Measurements from ENCODE around the gene AIG1.

AIG1 gene

GRCh38 chr6:143372199-143372882 lies 311.7 kb downstream of the AIG1 start:
- TF ChIP-seq GATA2 (IDR thresholded peaks at IDR 0.05; ENCODE audit: low read depth, low read length) (0 out of 2 replicates have a peak, but pooled peaks have one; percentile 14), GATA3 (IDR thresholded peaks at IDR 0.05; ENCODE audit: low read depth, low read length) (no peak)

GRCh38 chr6:143374014-143374413 lies 313.3 kb downstream of the AIG1 start:
- TF ChIP-seq GATA2 (IDR thresholded peaks at IDR 0.05; ENCODE audit: low read depth, low read length) (no peak), GATA3 (IDR thresholded peaks at IDR 0.05; ENCODE audit: low read depth, low read length) (no peak)

- no peak for TF ChIP-seq GATA3 (IDR thresholded peaks at IDR 0.05; ENCODE audit: low read depth, low read length)
- TF ChIP-seq GATA2 (IDR thresholded peaks at IDR 0.05; ENCODE audit: low read depth, low read length), result no peak
These were observed 314.4 kb downstream of the AIG1 start for GRCh38 chr6:143375022-143375585.

GRCh38 chr6:143376375-143376774 lies 315.7 kb downstream of the AIG1 start:
- TF ChIP-seq GATA3 (IDR thresholded peaks at IDR 0.05; ENCODE audit: low read depth, low read length) (no peak), GATA2 (IDR thresholded peaks at IDR 0.05; ENCODE audit: low read depth, low read length) (no peak)

GRCh38 chr6:143376861-143377260 lies 316.2 kb downstream of the AIG1 start:
- TF ChIP-seq GATA2 (IDR thresholded peaks at IDR 0.05; ENCODE audit: low read depth, low read length), result no peak
- TF ChIP-seq GATA3 (IDR thresholded peaks at IDR 0.05; ENCODE audit: low read depth, low read length), result no peak

GRCh38 chr6:143385636-143386035 lies 324.9 kb downstream of the AIG1 start:
- TF ChIP-seq GATA2 (IDR thresholded peaks at IDR 0.05; ENCODE audit: low read depth, low read length), result no peak
- TF ChIP-seq GATA3 (IDR thresholded peaks at IDR 0.05; ENCODE audit: low read depth, low read length), result no peak

- TF ChIP-seq GATA3 (IDR thresholded peaks at IDR 0.05; ENCODE audit: low read depth, low read length) (no peak), GATA2 (IDR thresholded peaks at IDR 0.05; ENCODE audit: low read depth, low read length) (no peak)
These were observed 329.6 kb downstream of the AIG1 start for GRCh38 chr6:143390278-143390677.
